GM21526 (cell line): ENCODE data around the gene OR5D18.
"Not testable (repeated sequence)": the region's sequence is repeated elsewhere in the genome, so short reads cannot be mapped to it uniquely, and the experiment has no call there.

Source experiments
- ATAC-seq: cut with Tn5 transposase; IDR thresholded peaks from one replicate; pipeline ENCODE4 v1.9.1; 2021; ENCODE audit warnings: moderate library complexity; ENCODE audit not compliant: unreplicated experiment, low FRiP score

The OR5D18 gene

GRCh38 chr11:55819330-55819729, at the start of gene OR5D18:
OR5D18 (plus strand) TSS chr11:55819630; CDS start chr11:55819630, 0 bp downstream.
- no peak for ATAC-seq

- no peak for ATAC-seq
These were observed 46.3 kb upstream of the OR5D18 start, which contains the start of gene OR5D13 for GRCh38 chr11:55773138-55773537. OR5D13 (plus strand) TSS chr11:55773438; CDS start chr11:55773438, 0 bp downstream.

DNA sequence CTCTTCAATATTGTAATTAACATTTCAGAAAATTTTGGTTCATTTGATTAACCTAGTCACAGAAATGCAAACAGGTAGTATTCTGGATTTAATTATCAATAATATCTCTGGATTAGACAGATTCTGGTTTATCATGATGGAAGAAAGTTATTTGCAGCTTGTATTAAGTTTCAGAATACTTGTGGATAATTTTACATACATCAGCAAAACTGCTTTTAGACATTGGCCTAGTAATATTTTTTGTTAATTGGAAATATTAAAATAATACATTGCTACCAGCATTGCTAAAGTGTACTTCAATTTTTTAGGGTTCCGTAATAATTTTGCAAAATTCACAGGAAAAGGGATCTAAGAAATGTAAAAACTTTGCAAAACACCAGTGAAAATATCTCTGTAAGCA, 27.8 kb upstream of the OR5D18 start:
- ATAC-seq, result no peak

GRCh38 chr11:55793321-55793720, 26.1 kb upstream of the OR5D18 start:
- ATAC-seq, result no peak

GRCh38 chr11:55795256-55795655, 24.2 kb upstream of the OR5D18 start, which contains the start of gene OR5D14:
OR5D14 (plus strand) TSS chr11:55795556; CDS start chr11:55795556, 0 bp downstream.
- ATAC-seq, result no peak

DNA sequence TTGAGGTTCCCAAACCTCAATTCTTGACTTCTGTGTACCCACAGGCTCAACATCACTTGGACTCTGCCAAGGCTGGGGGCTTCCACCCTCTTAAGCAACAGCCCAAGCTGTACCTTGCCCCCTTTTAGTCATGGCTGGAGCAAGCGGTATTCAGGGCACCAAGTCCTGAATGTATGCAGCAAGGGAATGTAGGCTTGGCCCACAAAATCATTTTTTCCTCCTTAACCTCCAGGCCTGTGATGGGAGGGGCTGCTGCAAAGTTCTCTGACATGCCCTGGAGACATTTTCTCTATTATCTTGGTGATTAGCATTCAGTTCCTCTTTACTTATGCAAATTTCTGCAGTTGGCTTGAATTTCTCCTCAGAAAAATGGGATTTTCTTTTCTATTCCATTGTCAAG, 13.2 kb upstream of the OR5D18 start:
- ATAC-seq, result no peak

GRCh38 chr11:55811067-55811466, 8.4 kb upstream of the OR5D18 start, which contains the start of gene OR5L1:
OR5L1 (plus strand) TSS chr11:55811367; CDS start chr11:55811467, 100 bp downstream.
- ATAC-seq, result no peak

GRCh38 chr11:55826919-55827318, 7.5 kb downstream of the OR5D18 start, which contains the start of gene OR5L2:
OR5L2 (plus strand) TSS chr11:55827219; CDS start chr11:55827219, 0 bp downstream.
- no peak for ATAC-seq

GRCh38 chr11:55838452-55838851, 19.0 kb downstream of the OR5D18 start, which contains the start of gene OR5D16:
OR5D16 (plus strand) TSS chr11:55838752; CDS start chr11:55838752, 0 bp downstream.
- ATAC-seq, result no peak

DNA sequence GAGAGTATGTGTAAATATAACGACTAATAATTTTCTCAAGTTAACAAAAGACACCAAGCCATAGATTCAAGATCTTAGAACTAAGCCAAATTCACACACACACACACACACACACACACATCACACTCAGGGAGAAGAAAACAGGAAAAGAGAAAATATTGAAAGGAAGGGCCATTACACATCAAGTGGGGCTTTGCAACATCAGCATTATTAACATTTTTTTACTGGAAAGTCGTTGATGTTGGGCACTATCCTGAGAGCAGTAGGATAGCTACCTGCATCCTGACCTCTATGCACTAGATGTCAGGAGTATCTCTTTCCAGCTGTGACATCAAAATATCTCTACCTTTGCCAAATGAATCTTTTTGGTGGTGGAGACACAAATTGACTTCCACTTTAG, 28.0 kb downstream of the OR5D18 start:
- no peak for ATAC-seq

- no peak for ATAC-seq
These were observed 29.6 kb downstream of the OR5D18 start for GRCh38 chr11:55849037-55849436.

GRCh38 chr11:55852141-55852540, 32.7 kb downstream of the OR5D18 start:
- ATAC-seq, result no peak

GRCh38 chr11:55854704-55855103, 35.3 kb downstream of the OR5D18 start:
- ATAC-seq, result no peak

- ATAC-seq, result not testable (repeated sequence)
These were observed 47.9 kb downstream of the OR5D18 start for GRCh38 chr11:55867354-55867753.
